GM18909 (cell line): ENCODE results near the gene RASSF4.

Source experiments
- ATAC-seq: cut with Tn5 transposase; IDR thresholded peaks from one replicate; pipeline ENCODE4 v1.9.1; 2021; ENCODE audit warnings: mild to moderate bottlenecking; ENCODE audit not compliant: unreplicated experiment, poor library complexity

The RASSF4 gene

DNA sequence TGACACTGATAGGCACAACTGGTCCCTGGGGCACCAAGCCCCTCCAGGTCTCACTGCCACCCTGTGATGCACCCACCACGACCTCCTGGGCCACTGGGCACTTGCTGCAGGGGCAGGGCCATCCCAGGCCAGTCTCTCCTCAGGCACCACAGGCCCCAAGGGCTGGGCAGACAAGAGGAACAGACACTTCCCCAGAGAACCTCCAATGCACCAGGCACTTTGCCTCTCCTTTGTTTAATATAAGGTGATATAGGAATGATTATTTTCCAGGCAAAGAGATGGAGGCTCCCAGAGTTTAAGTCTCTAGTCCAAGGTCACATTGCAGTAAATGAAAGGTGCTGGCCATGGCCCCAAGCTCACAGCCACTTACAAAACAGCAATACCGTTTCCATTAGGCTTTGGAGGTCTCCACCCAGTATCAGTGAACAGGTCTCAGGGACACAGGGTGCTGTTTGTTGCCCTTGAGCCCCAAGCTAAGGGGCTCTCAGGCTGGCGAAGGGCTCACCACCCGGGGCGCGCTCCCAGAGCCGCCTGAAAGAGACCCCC, 14.6 kb downstream of the RASSF4 start:
- no peak for ATAC-seq

DNA sequence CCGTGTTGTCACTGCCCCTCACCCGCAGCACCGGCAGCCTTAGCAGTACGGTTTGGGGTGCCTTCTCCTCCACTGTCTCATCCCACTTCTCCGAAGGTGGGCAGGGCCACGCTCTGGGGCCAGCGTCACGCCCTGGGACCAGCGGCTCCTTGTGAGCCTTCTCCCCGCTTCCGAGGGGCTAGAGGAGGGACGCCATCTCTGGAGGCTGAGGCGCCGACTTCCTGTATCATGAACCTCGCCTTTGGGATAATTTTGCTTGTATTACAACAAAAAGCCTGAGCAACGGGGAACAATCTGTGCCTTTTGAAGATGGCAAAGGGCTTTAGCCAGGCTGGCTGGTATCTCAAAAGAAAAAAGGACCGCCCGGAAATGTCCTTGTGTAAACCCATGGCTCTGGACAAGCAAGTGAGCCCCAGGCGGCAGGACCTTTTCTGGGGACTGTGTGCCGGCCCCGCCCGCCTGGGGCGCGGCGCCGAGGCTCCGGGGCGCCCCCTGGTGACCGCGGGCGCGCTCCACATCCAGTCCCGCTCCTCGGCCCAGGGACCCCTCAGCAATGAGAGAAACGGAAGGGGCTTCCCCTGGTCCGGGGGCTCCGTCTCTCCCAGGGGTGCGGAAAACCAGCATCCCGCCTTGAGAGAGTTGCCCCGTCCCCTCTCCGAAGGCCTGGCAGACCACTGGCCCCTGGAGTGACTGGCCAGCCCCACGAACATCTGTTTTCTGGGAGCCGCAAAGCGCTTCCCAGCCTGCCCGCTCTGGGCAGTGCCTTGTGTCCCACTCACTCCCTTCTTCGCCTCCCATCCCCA, 15.2 kb downstream of the RASSF4 start:
- peak; percentile 77 for ATAC-seq

DNA sequence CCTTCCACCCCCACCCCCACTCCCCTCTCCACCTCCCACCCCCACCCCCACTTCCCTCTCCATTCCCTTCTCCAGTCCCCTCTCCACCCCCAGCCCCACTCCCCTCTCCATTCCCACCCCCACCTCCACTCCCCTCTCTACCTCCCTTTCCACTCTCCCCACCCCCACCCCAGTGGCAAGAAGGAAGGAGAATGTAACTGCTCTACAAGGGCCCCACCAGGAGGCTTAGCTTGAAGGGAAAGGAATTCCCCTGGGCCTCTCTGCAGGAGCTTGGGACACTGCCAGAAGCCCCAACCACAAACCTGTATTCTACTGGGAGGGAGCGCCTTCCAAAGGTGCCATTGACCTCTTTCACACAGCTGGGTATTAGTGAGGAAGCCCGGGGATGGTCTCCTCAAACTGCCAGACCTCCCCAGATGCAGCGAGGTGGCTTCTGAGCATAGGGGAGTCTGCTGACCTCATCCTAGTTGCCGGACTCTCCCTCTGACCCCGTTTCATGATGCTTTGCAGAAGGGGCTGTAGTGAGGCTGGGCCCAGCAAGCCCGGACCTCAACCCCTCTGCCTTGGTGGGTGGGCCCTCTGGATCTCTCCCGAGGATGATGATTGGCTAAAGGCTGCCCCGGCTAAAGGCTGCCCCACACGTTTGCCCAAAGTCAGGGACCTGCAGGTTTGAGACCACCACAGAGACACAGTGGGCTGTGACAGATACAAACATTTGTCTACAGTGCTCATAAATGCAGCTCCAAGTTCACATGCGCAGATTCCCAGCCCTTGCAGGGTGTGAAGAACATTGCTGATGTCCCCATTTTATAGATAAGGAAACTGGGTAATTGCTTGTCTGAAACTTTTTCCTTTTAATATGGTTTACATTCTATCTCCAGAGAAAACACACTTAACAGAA, 16.1 kb downstream of the RASSF4 start:
- no peak for ATAC-seq

GRCh38 chr10:44976352-44977198, 17.0 kb downstream of the RASSF4 start:
- ATAC-seq, result no peak

DNA sequence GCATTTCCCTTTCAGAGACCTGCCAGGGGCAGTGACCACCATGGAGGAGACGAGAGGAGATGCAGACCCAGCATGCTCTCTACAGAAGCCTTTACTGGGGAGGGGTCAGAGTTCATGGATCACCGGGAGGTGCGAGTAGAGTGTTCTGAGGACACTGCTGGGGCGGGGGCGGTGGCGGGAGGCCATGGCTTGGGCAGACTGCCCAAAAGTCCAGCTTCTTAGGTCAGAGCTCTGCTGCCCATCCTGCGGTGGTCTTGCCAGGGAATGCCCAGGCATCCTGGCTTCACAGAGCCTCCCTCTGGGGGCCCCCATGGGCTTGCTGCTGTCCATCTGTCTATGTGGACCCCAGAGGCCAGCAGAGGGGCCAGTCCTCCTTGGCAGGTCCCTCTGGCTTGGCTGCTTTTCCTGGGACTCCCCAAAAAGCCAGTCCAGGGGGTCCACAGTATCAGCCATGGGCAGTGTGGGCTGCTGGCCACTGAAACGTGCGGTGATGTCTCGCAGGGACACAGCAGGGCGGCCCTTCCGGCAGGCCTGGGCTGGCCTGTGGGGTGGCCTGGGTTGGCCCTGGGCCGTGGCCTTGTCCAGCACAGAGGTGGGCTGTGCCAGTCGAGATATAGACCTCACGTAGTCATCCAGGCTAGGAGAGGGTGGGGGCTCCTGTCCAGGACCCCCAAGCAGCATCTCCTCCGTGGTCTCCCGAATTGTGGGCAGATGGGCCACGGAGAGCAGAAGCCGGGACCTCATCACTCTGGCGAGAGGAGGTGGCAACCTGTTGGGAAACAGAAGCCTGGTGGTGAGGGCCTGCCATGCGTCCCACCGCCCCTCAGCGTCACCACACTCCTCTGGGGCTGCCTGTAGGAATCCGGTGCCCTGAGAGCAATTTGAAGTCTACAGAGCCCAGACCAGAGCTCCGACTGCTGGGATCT, 17.9 kb downstream of the RASSF4 start:
- no peak for ATAC-seq

DNA sequence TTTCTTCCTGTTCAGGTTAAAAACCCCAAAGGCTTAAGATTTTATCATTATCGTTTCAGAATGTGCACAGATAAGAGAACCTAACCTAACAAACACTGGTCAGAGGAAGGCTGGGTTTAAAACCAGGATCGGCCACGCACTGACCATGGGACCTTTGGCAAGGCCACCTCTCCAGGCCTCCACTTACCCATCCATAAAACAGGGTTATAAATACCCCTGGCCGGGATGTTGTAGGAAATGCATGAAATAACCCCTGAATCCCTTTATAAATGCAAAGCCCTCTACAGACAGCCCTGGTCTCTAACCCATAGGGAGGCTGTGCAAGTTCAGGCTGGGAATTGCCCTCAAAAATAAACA, 18.6 kb downstream of the RASSF4 start:
- ATAC-seq, result no peak

DNA sequence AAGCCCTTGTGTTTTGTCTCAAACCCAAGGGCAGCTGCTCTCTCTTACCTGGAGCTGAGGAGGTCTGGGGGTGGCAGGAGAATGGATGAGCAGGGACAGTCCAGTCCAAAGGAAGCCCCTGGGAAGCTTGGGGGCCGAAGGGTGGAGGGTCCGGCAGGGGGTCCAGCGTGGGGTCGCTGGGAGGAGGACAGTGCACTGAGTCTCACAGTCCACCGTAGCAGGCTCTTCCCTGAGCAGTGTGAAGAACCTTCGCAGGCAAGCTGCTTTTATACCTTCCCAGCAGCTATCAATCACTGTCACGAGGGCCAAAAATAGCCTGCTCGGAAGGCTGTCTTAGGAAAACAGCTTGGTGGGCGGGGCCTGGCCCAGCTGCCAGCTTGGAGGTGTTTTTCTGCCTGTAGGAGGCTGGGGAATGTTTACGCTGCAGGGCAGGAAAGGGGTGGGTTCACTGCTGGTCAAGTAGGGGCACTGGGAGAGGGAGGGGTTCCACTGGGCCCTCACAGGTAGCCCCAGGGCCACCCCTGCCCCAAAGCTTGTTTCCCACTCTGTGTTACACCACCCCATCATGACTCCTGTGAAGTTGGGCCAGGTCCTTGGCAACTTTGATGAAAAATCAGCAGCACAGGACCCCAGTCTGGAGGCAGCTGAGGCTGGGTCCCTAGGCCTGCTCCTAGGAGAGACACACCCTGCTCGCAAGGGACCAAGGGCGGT, 19.1 kb downstream of the RASSF4 start, which contains the start of gene DEPP1:
Gene DEPP1 (minus strand): TSS at position 240 of the 711 bp plus-strand sequence. CDS start 779 bp downstream, outside the sequence.
- no peak for ATAC-seq

- ATAC-seq, result no peak
Measured at GRCh38 chr10:44979281-44980191, 19.9 kb downstream of the RASSF4 start.

GRCh38 chr10:44980309-44981171, 20.9 kb downstream of the RASSF4 start:
- ATAC-seq, result no peak

- ATAC-seq, result peak; percentile 56
Measured at GRCh38 chr10:44981172-44982113, 21.8 kb downstream of the RASSF4 start.

DNA sequence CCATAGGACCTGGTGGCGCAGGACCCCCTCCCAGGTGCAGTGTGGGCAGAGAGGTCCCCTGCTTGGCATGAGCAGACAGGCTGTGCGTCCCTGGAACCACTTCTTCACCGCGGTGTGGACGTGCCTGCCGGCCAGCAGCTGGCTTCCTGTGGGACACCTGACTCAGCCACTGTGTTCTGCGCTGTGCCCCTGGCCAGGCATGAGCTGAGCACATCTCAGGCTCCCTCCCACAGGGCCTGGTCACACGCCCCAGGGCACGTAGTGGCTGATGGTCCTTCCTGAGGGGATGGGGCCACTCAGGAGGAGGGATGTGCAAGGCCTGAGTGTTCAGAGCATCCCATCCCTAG, 22.5 kb downstream of the RASSF4 start:
- ATAC-seq, result no peak

DNA sequence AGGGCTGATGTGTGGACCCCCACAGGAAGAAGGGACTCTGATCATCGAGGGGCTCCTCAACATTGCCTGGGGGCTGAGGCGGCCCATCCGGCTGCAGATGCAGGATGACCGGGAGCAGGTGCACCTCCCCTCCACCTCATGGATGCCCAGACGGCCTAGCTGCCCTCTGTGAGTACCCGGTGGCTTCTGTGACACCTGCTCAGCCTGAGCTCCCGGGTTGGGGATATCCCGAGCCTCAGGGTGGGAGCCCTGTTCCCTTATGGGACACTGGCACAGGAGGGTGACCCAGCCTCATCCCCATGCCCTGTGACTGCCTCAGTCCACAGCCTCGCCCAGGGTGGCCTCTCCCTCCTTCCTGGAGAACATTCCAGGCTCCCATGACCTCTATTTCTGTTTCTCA, 22.9 kb downstream of the RASSF4 start:
- no peak for ATAC-seq

GRCh38 chr10:44983066-44983894, 23.7 kb downstream of the RASSF4 start:
- ATAC-seq, result no peak

GRCh38 chr10:44983895-44984278, 24.3 kb downstream of the RASSF4 start:
- no peak for ATAC-seq

DNA sequence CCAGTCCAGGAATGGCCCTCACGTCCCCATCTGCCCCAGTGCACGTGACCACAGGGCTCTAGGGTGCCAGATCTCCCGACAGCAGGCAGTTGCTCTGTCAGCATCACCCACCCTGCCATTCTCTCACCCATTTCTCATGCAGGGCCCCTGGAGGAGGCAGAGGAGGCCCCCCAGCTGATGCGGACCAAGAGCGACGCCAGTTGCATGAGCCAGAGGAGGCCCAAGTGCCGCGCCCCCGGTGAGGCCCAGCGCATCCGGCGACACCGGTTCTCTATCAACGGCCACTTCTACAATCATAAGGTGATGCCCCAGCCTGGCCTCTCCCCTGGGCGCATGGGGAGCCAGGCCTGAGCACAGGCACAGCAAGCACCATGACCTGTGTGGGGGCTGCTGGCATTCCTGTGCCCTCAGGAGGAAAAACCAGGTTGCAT, 25.1 kb downstream of the RASSF4 start:
- no peak for ATAC-seq
